Mesendoderm (in vitro differentiated cells): ENCODE measurements around the gene TLE3.

ENCODE experiments used
- DNase-seq: peaks from one replicate; pipeline ENCODE4 v3.0.0; 2013
- H2AK5ac ChIP-seq: 2 replicates; pipeline ENCODE4 v1.6.1; 2013; ENCODE audit warnings: low read length, inconsistent platforms
- H2BK120ac ChIP-seq: 2 replicates; pipeline ENCODE4 v1.6.1; 2013; ENCODE audit warnings: low read depth, mild to moderate bottlenecking, low read length, moderate library complexity, mixed read lengths
- H2BK15ac ChIP-seq: replicated peaks from 2 replicates; pipeline ENCODE4 v1.6.1; 2013; ENCODE audit warnings: low read depth, mild to moderate bottlenecking, moderate library complexity
- H2BK5ac ChIP-seq: 2 replicates; pipeline ENCODE4 v1.6.1; 2013; ENCODE audit warnings: low read length, inconsistent platforms
- H3K18ac ChIP-seq: 2 replicates; pipeline ENCODE4 v1.6.1; 2013; ENCODE audit warnings: mild to moderate bottlenecking, low read length, mixed read lengths
- H3K23ac ChIP-seq: one replicate; pipeline ENCODE4 v1.6.1; 2013; ENCODE audit warnings: low read length
- H3K27ac ChIP-seq: 2 replicates; pipeline ENCODE4 v1.5.1; 2013; ENCODE audit warnings: low read depth, mild to moderate bottlenecking, inconsistent platforms, low read length, moderate library complexity
- H3K27me3 ChIP-seq: 2 replicates; pipeline ENCODE4 v1.6.1; 2013; ENCODE audit warnings: low read length, control low read depth, mild to moderate bottlenecking, inconsistent platforms; ENCODE audit not compliant: insufficient read depth, poor library complexity
- H3K36me3 ChIP-seq: 2 replicates; pipeline ENCODE4 v1.6.1; 2013; ENCODE audit warnings: low read length, inconsistent platforms; ENCODE audit not compliant: control insufficient read depth, insufficient read depth
- H3K4ac ChIP-seq: one replicate; pipeline ENCODE4 v1.6.1; 2013; ENCODE audit warnings: low read depth, mild to moderate bottlenecking, low read length, moderate library complexity
- H3K4me1 ChIP-seq: 2 replicates; pipeline ENCODE4 v1.6.1; 2013; ENCODE audit warnings: low read depth, low read length, inconsistent platforms; ENCODE audit not compliant: control insufficient read depth
- H3K4me2 ChIP-seq: 2 replicates; pipeline ENCODE4 v1.6.1; 2013; ENCODE audit warnings: low read length
- H3K4me3 ChIP-seq: 2 replicates; pipeline ENCODE4 v1.5.1; 2013; ENCODE audit warnings: mild to moderate bottlenecking, low read length
- H3K56ac ChIP-seq: one replicate; pipeline ENCODE4 v1.6.1; 2013; ENCODE audit warnings: low read length
- H3K79me1 ChIP-seq: 2 replicates; pipeline ENCODE4 v1.6.1; 2013; ENCODE audit warnings: low read length, inconsistent platforms
- H3K79me2 ChIP-seq: 2 replicates; pipeline ENCODE4 v1.6.1; 2013; ENCODE audit warnings: mild to moderate bottlenecking, low read length; ENCODE audit not compliant: control insufficient read depth, insufficient read depth
- H3K9ac ChIP-seq: 2 replicates; pipeline ENCODE4 v1.6.1; 2013; ENCODE audit warnings: low read length, inconsistent platforms
- H4K5ac ChIP-seq: one replicate; pipeline ENCODE4 v1.6.1; 2013; ENCODE audit warnings: low read length
- H4K8ac ChIP-seq: one replicate; pipeline ENCODE4 v1.6.1; 2013; ENCODE audit warnings: low read depth, mild to moderate bottlenecking, control low read depth, low read length, moderate library complexity
- WGBS: extraction: QIAGEN DNeasy Blood & Tissue Kit; methylation state at CpG from one replicate; pipeline ENCODE4 v1.1.7; 2013; ENCODE audit warnings: low lambda C conversion rate, missing lambda C conversion rate; ENCODE audit not compliant: insufficient coverage; ENCODE audit errors: extremely low coverage; 5-methylcytosine and 5-hydroxymethylcytosine counted together

The TLE3 gene

DNA sequence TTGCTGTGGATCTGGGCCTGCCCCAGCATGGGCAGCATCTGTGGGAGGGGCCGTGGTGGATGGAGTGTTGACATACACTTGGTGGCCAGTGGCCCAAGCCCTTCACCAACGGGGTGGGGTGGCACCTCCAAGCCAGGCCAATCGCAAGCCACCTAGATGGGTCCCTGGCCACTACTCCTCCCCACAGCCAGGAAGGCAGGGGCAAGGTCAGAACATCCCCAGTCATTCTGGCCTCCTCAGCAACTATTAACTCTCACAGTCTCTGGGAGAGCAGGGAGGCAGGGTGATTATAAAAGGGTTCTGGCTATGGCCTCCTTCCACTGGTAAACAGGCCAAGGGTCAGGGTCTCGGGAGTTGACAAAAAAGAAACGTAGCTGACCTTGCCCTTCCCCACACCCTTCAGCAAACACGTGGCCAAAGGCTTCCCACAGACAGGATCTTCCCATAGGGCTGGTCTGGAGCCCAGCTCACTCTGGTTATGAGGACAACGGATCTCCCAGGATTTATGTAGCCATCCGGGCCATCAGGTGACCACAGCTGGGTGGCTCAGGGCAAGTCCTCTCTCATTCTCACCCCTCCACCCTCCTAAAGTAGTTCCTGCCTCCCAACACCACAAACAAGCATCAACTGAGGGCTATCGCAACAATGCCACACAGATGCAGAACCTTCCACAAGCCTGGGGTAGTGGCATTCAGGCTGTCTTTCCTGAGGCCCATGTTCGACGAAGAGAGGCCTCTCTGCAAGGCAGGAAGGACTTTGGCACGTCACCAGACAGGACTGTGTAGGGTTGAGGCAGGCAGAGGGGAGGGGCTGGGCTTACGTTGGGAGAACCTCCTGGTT, 18.9 kb downstream of the TLE3 start:
- Histone ChIP-seq H2BK5ac (no peak overlapping the region), H3K9ac (no peak overlapping the region), H4K5ac (no peak overlapping the region), H2BK15ac (no peak overlapping the region), H3K36me3 (peaks cover 12% of the 10 kb centered on the region), H3K4me3 (no peak overlapping the region), H3K4me1 (peaks cover 21% of the 10 kb centered on the region), H3K4me2 (no peak overlapping the region), H2AK5ac (no peak overlapping the region), H2BK120ac (no peak overlapping the region), H3K23ac (no peak overlapping the region), H3K4ac (no peak overlapping the region), H3K56ac (no peak overlapping the region), H3K79me1 (peaks cover 59% of the 10 kb centered on the region), H3K18ac (no peak overlapping the region), H3K27ac (no peak overlapping the region), H3K79me2 (peaks cover 69% of the 10 kb centered on the region), H3K27me3 (no peaks in the 10 kb centered on the region), H4K8ac (no peak overlapping the region)
- no CpG with 5 or more reads among the region's 13 CpGs for WGBS
- DNase-seq, result no peak

DNA sequence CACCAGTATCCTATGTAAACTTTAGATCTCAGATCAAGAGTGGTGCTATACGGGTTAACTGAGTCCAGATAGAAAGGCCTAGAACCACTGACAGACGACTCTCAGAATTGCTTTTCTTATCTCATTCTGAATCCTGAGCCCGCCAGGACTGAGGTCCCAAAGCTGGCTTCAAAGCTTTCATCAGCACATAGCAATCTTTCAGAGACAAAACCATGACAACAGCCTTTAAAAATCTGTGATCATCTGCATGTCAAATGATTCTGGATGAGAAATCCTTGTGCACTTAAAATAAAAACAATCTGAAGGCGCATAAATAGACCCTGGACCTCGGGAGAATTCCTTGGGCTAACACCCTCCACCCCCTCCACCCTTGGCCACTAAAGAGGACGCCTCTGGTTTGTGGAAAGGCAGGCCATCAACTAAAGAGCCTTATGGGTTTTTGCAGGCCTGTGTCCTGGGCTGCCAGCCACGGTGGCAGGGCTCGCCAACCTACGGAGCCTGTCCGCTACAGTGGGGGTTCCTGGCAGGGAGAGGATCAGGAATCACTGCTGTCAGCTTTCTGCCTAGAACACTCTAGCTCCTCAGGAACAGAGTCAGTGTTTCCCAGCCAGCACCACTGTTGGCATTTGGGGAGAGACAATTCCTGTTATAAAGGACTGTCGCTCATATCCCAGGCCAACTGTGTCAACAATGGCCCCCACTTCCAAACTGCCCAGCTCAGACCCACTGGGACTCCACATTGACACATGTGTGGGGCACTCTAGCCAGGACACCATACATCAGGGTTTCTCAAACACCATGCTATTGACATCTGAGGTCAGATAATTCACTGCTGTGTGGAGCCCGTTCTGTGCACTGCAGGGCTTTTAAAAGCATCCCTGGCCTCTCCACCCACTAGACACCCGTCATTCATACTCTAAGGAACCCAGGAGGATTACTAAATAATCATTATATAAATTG, 20.2 kb downstream of the TLE3 start:
- Histone ChIP-seq H2AK5ac (no peak overlapping the region), H4K8ac (no peak overlapping the region), H3K27ac (no peak overlapping the region), H2BK5ac (no peak overlapping the region), H3K36me3 (peaks cover 15% of the 10 kb centered on the region), H3K4ac (no peak overlapping the region), H3K4me2 (no peak overlapping the region), H4K5ac (no peak overlapping the region), H2BK15ac (no peak overlapping the region), H3K18ac (no peak overlapping the region), H3K9ac (no peak overlapping the region), H3K79me2 (peaks cover 69% of the 10 kb centered on the region), H3K79me1 (peaks cover 66% of the 10 kb centered on the region), H3K27me3 (no peaks in the 10 kb centered on the region), H3K4me3 (no peak overlapping the region), H3K4me1 (peaks cover 10% of the 10 kb centered on the region), H3K23ac (no peak overlapping the region), H2BK120ac (no peak overlapping the region), H3K56ac (no peak overlapping the region)
- no CpG with 5 or more reads among the region's 13 CpGs for WGBS
- no peak for DNase-seq

DNA sequence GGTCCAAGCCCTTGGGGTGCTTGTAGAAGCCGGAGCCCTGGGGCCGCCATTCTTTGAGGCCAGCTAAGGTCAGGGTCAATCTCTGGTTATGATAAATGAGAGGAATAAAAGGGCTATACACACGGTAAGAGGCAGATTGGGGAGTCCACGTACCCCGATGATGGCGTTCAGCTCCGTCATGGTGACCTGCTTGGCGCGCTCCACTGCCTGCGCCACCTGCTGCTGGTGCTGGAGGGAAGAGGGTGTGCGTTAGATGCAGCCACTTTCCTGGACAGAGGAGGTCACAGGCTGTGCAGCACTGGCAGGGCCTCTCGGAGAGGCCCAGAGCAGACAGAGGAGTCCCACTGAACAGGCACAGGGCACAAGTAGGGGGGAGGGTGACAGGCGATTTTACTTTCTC, 23.3 kb downstream of the TLE3 start:
- H4K8ac ChIP-seq, result no peak overlapping the region
- H3K4ac ChIP-seq, result no peak overlapping the region
- H3K18ac ChIP-seq, result no peak overlapping the region
- H2BK5ac ChIP-seq, result no peak overlapping the region
- WGBS, result no CpG with 5 or more reads among the region's 13 CpGs
- H3K56ac ChIP-seq, result no peak overlapping the region
- H2BK15ac ChIP-seq, result no peak overlapping the region
- no peak overlapping the region for H3K4me2 ChIP-seq
- H2AK5ac ChIP-seq, result no peak overlapping the region
- H3K27ac ChIP-seq, result no peak overlapping the region
- no peak overlapping the region for H2BK120ac ChIP-seq
- no peaks in the 10 kb centered on the region for H3K27me3 ChIP-seq
- peaks cover 64% of the 10 kb centered on the region for H3K79me1 ChIP-seq
- H4K5ac ChIP-seq, result no peak overlapping the region
- no peak for DNase-seq
- no peak overlapping the region for H3K23ac ChIP-seq
- H3K4me3 ChIP-seq, result no peak overlapping the region
- peaks cover 19% of the 10 kb centered on the region for H3K36me3 ChIP-seq
- H3K9ac ChIP-seq, result no peak overlapping the region
- H3K4me1 ChIP-seq, result no peaks in the 10 kb centered on the region
- peaks cover 46% of the 10 kb centered on the region for H3K79me2 ChIP-seq

DNA sequence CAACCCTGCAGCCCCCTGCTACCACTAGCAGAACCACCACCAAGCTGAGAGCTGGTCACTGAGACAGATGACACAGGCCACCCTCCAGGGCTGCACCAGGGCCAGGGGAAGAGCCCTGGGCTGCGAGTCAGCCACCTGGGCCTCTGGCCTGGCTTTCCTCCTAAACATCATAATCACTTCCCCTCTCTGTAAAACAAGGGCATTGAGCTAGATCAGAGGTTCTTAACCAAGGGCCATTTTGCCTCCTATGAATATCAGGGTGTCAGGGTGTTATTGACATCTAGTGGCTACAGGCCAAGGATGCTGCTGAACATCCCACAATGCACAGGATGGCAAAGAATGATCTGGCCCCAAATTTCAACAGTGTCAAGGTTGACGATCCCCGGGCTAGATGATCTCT, 25.2 kb downstream of the TLE3 start:
- Histone ChIP-seq H4K5ac (no peak overlapping the region), H2AK5ac (no peak overlapping the region), H2BK120ac (no peak overlapping the region), H2BK5ac (no peak overlapping the region), H4K8ac (no peak overlapping the region), H3K36me3 (peaks cover 27% of the 10 kb centered on the region), H3K4ac (no peak overlapping the region), H3K4me3 (no peak overlapping the region), H3K23ac (no peak overlapping the region), H3K18ac (no peak overlapping the region), H2BK15ac (no peak overlapping the region), H3K79me1 (peaks cover 58% of the 10 kb centered on the region), H3K4me1 (no peaks in the 10 kb centered on the region), H3K9ac (no peak overlapping the region), H3K56ac (no peak overlapping the region), H3K27me3 (no peaks in the 10 kb centered on the region), H3K79me2 (peaks cover 36% of the 10 kb centered on the region), H3K27ac (no peak overlapping the region), H3K4me2 (no peak overlapping the region)
- DNase-seq, result no peak
- WGBS, result no CpG with 5 or more reads among the region's 3 CpGs

DNA sequence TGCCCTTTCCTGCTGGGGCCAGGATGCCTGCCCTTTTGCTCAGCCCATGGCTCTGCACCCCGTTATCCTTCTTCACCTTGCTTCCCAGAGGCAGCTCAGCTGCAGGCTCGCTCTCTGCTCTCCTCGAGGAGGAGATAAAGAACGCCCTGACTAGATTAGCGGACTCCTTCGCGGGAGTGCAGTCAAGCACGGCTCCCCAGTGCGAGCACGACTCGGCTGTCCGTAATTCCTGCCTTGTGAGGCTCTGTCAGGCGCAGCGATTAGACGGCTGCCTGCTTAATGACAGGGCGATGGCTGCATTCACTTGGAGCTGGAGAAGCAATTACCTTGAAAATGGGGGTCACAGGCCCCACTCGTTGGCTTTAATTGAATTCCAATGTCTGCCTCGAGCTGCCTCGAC, 25.9 kb downstream of the TLE3 start:
- Histone ChIP-seq H2BK15ac (no peak overlapping the region), H3K79me2 (peaks cover 30% of the 10 kb centered on the region), H3K18ac (no peak overlapping the region), H3K4me3 (no peak overlapping the region), H3K4me2 (no peak overlapping the region), H3K27ac (no peak overlapping the region), H3K27me3 (no peaks in the 10 kb centered on the region), H2BK5ac (no peak overlapping the region), H3K4ac (no peak overlapping the region), H3K56ac (no peak overlapping the region), H3K23ac (no peak overlapping the region), H2AK5ac (no peak overlapping the region), H3K79me1 (peaks cover 57% of the 10 kb centered on the region), H2BK120ac (no peak overlapping the region), H3K4me1 (no peaks in the 10 kb centered on the region), H3K9ac (no peak overlapping the region), H4K8ac (no peak overlapping the region), H4K5ac (no peak overlapping the region), H3K36me3 (peaks cover 27% of the 10 kb centered on the region)
- no peak for DNase-seq
- WGBS, result no CpG with 5 or more reads among the region's 19 CpGs
